Sigmoid colon (tissue), 7 donors: ENCODE results near the gene GRK6. TPM values are rescaled to one million over a fixed set of nuclear protein-coding genes. Genes with fewer than 3 reads are reported as not detected.

Experiments used
- DNase-seq: peaks from one replicate; pipeline ENCODE4 v3.0.0-alpha.2; 2019
- H3K27ac ChIP-seq, 4 donors: fragments of 200-600 bp; sonication (generic); one replicate each; pipeline ENCODE4 v1.5.1; 2016 to 2019; ENCODE audit warnings: mild to moderate bottlenecking in 1 of 4
- H3K27me3 ChIP-seq, 3 donors: fragments of 200-600 bp; sonication (generic); one replicate each; pipeline ENCODE4 v1.5.1; 2019; ENCODE audit warnings: mild to moderate bottlenecking in 1 of 3
- H3K36me3 ChIP-seq, 4 donors: fragments of 200-600 bp; sonication (generic); one replicate each; pipeline ENCODE4 v1.5.1; 2016 to 2019
- H3K4me1 ChIP-seq, 4 donors: fragments of 200-600 bp; sonication (generic); one replicate each; pipeline ENCODE4 v1.5.1; 2017 to 2019
- H3K4me3 ChIP-seq, 4 donors: fragments of 200-600 bp; sonication (generic); one replicate each; pipeline ENCODE4 v1.5.1; 2017 to 2019; ENCODE audit warnings: mild to moderate bottlenecking in 2 of 4, moderate library complexity in 1 of 4
- H3K9me3 ChIP-seq, 4 donors: fragments of 200-600 bp in 3 of 4; sonication (generic) in 3 of 4; one replicate each; pipeline versions ENCODE4 v1.5.1 to v1.6.1; 2013 to 2019
- EP300 ChIP-seq, 4 donors: sonication (generic); formaldehyde crosslinking; IDR thresholded peaks; one replicate each; pipeline ENCODE4 v1.6.1; 2017; ENCODE audit warnings: antibody characterized with exemption in 4 of 4
- POLR2A ChIP-seq, 2 donors: fragments of 450-650 bp; IDR thresholded peaks; one replicate each; pipeline ENCODE4 v1.6.1; 2016; ENCODE audit warnings: antibody characterized with exemption in 2 of 2, mild to moderate bottlenecking in 2 of 2, moderate library complexity in 2 of 2
- POLR2AphosphoS5 ChIP-seq, 4 donors: sonication (generic); formaldehyde crosslinking; IDR thresholded peaks; one replicate each; pipeline ENCODE4 v1.6.1; 2017; ENCODE audit warnings: antibody characterized with exemption in 4 of 4
- WGBS, 2 donors: extraction: QIAGEN DNeasy Blood & Tissue Kit; methylation state at CpG; one replicate each; pipeline ENCODE4 v1.1.7; 2013; 5-methylcytosine and 5-hydroxymethylcytosine counted together
- intact Hi-C: fragments of 100-400 bp; cut with DNase I; formaldehyde crosslinking; loops from one replicate; pipeline ENCODE4 v1.15.1; 2023
- polyA plus RNA-seq, 3 donors: library from polyadenylated mRNA; stranded (reverse); fragments of 200-250 nt; gene quantifications; one replicate each; pipeline ENCODE4 v1.2.3, GENCODE V29; 2013
- total RNA-seq, 4 donors: library from RNA; depleted of rRNA; stranded (reverse); fragments of >200 nt; gene quantifications; one replicate each; pipeline ENCODE4 v1.1.0, GENCODE V29; 2016
- TF ChIP-seq, protein P1 (sequence below), 4 experiments: fragments of 450-650 bp in 3 of 4; fragments of 200-600 bp in 1 of 4; IDR thresholded peaks; one replicate each; pipeline ENCODE4 v1.5.1; 2016 to 2019; ENCODE audit warnings: antibody characterized with exemption in 4 of 4, mild to moderate bottlenecking in 3 of 4, moderate library complexity in 2 of 4
- donor health status: healthy with polysubstance abuse.
- donor health status: Bipolar disorder and iron deficiency.
- donor health status: healthy.

The GRK6 gene
- total and polyA plus RNA-seq, 7 donors = 16.5 to 47.9 (median 21.9) TPM

DNA sequence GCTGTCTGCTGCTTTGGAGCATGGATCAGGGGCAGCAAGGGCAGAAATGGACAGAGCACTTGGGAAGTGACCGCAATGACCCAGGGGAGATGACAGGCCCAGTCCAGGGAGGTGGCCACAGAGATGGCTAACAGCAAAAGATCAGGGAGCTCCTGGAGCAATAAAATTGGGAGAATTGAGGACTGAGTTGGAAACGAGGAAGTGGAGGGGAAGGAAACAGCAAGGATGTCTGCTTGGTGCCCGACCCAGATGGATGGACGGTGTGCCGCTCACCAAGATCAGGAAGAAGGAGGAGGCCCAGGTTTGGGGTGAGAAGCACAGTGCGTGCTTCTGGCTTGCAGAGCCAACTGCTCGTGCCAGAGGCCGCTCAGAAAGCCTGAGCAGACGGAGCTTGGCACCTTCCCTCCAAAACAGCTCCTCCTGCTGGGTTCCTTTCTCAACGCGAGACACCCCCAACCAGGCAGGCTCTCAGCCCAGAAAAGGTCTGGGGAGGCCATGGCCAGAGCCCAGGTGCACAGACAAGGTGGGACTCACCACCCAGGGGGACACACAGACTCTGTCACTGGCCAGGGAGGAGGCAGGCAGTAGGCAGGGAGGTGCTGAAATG is 44.0 kb upstream of the GRK6 start:
- WGBS, 2 donors = 27 to 34% methylated on average over 11 of the region's 11 CpGs
- Histone ChIP-seq H3K4me1 (peaks cover 0 to 7% (median 0%) of the 10 kb centered on the region in 4 donors), H3K27me3 (no peaks in the 10 kb centered on the region), H3K36me3 (no peaks in the 10 kb centered on the region), H3K27ac (no peak overlapping the region), H3K4me3 (no peak overlapping the region), H3K9me3 (no peaks in the 10 kb centered on the region)
- DNase-seq = no peak
- intact Hi-C loops = no loop called here
- no peak for TF ChIP-seq POLR2AphosphoS5 (IDR thresholded peaks at IDR 0.05)
- TF ChIP-seq POLR2A (IDR thresholded peaks at IDR 0.05) = no peak
- no peak for TF ChIP-seq EP300 (IDR thresholded peaks at IDR 0.05)
- TF ChIP-seq, protein P1, sequence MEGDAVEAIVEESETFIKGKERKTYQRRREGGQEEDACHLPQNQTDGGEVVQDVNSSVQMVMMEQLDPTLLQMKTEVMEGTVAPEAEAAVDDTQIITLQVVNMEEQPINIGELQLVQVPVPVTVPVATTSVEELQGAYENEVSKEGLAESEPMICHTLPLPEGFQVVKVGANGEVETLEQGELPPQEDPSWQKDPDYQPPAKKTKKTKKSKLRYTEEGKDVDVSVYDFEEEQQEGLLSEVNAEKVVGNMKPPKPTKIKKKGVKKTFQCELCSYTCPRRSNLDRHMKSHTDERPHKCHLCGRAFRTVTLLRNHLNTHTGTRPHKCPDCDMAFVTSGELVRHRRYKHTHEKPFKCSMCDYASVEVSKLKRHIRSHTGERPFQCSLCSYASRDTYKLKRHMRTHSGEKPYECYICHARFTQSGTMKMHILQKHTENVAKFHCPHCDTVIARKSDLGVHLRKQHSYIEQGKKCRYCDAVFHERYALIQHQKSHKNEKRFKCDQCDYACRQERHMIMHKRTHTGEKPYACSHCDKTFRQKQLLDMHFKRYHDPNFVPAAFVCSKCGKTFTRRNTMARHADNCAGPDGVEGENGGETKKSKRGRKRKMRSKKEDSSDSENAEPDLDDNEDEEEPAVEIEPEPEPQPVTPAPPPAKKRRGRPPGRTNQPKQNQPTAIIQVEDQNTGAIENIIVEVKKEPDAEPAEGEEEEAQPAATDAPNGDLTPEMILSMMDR (IDR thresholded peaks at IDR 0.05) = peak in 3 of 4 experiments; percentile 11 to 28 (median 18)

DNA sequence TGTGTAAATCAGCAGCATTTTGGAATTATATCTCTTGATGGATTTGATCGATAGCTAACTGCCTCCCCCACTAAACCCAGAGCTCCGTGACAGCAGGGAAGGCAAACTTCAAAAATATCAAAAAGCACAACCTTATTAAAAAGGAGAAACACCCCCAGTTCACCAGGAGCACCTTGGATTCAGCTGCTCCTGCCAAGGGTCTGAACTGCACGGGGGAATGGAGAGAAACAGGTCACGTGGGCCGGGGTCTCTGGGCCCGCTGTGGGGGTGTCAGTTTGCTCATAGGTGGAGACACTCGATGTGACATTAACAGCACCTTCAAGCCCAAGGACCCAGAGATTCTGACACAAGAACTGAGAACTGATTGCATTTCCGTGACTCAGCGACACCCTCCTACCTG is 43.3 kb upstream of the GRK6 start:
- DNase-seq = no peak
- Histone ChIP-seq H3K4me3 (no peak overlapping the region), H3K27me3 (peaks cover 0 to under 1% (median 0%) of the 10 kb centered on the region in 3 donors), H3K27ac (no peak overlapping the region), H3K36me3 (no peaks in the 10 kb centered on the region), H3K4me1 (peaks cover 0 to 7% (median 0%) of the 10 kb centered on the region in 4 donors), H3K9me3 (no peaks in the 10 kb centered on the region)
- TF ChIP-seq POLR2AphosphoS5 (IDR thresholded peaks at IDR 0.05) = no peak
- TF ChIP-seq, protein P1 (IDR thresholded peaks at IDR 0.05) = no peak
- no peak for TF ChIP-seq POLR2A (IDR thresholded peaks at IDR 0.05)
- TF ChIP-seq EP300 (IDR thresholded peaks at IDR 0.05) = no peak
- intact Hi-C loops = no loop called here
- WGBS, 2 donors = 89 to 94% methylated on average over 9 of the region's 9 CpGs

DNA sequence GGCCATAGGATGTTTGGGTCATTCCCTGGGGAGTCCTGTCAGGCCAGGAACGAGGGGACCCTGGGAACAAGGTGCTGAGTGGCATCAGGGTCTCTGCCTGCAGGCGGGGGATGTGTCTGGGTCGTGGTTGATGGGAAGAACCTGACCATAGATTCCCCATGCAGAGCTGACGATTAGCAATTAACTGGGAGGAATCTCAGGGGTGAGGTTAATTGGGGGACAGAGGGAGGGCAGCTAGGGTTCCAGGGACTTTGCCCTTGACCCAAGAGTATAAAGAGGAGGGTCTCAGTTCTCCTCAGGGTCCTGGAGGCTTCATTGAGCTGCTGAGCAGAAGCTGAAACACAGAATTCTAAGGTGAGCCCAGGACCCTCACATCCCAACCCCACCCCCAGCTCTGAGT is 42.3 kb upstream of the GRK6 start, which contains the start of gene SLC34A1:
SLC34A1 (plus strand) TSS at position 301 of the 400 bp plus-strand sequence. CDS start 1,308 bp downstream, outside the sequence.
- Histone ChIP-seq H3K27me3 (peaks cover 0 to 4% (median 0%) of the 10 kb centered on the region in 3 donors), H3K4me1 (peaks cover 0 to 7% (median 0%) of the 10 kb centered on the region in 4 donors), H3K27ac (no peak within 1 kb of the TSS), H3K9me3 (no peaks in the 10 kb centered on the region), H3K36me3 (no peaks in the 10 kb centered on the region), H3K4me3 (no peak within 1 kb of the TSS)
- 58 to 66% methylated on average over 4 of the region's 4 CpGs for WGBS, 2 donors
- TF ChIP-seq, protein P1 (IDR thresholded peaks at IDR 0.05) = no peak
- DNase-seq = no peak
- intact Hi-C loops = no loop called here

DNA sequence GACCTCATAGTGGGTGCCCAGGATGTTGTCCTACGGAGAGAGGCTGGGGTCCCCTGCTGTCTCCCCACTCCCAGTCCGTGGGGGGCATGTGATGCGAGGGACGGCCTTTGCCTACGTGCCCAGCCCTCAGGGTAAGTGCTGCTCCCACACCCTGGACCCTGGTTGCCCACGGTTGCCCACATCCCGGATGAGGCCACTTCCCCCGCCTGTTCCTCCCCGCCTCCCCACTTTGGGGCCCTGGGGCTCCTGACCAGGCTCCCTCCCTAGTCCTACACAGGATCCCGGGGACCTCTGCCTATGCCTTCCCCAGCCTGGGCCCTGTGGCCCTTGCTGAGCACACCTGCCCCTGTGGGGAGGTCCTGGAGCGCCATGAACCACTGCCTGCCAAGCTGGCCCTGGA is 40.8 kb upstream of the GRK6 start:
- Histone ChIP-seq H3K27ac (no peak overlapping the region), H3K9me3 (no peaks in the 10 kb centered on the region), H3K4me1 (peaks cover 0 to 7% (median 2%) of the 10 kb centered on the region in 4 donors), H3K27me3 (peaks cover 0 to 12% (median 4%) of the 10 kb centered on the region in 3 donors), H3K4me3 (no peak overlapping the region), H3K36me3 (no peaks in the 10 kb centered on the region)
- WGBS, 2 donors = 66 to 73% methylated on average over 11 of the region's 11 CpGs
- TF ChIP-seq EP300 (IDR thresholded peaks at IDR 0.05) (no peak), POLR2A (IDR thresholded peaks at IDR 0.05) (no peak), POLR2AphosphoS5 (IDR thresholded peaks at IDR 0.05) (no peak)
- TF ChIP-seq, protein P1 (IDR thresholded peaks at IDR 0.05) = no peak
- DNase-seq = no peak
- intact Hi-C loops = no loop called here

DNA sequence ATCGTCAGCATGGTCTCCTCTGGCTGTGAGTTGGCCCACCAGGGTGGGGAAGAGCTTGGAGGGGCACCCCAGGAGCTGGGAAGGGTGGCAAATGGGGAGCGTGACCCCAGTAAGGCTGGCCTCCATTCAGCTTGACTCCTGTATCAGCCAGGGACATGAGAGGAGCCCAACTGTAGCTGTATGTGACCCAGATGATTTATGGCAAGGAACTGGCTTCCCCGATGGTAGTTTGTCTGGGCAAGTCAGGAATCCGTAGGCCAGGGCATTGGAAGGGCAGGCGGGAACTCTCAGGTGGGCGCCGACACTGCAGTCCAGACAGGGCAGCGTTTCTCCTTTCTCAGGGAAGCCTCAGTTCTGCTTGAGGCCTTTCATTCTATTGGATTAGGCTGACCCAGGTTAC is 39.9 kb upstream of the GRK6 start:
- H3K27ac ChIP-seq = no peak overlapping the region
- no peaks in the 10 kb centered on the region for H3K9me3 ChIP-seq
- DNase-seq = no peak
- WGBS, 2 donors = 87 to 88% methylated on average over 8 of the region's 8 CpGs
- H3K4me3 ChIP-seq = no peak overlapping the region
- intact Hi-C loops = no loop called here
- H3K4me1 ChIP-seq = peaks cover 0 to 7% (median 2%) of the 10 kb centered on the region in 4 donors
- H3K36me3 ChIP-seq = no peaks in the 10 kb centered on the region
- no peak for TF ChIP-seq EP300 (IDR thresholded peaks at IDR 0.05)
- no peak for TF ChIP-seq POLR2A (IDR thresholded peaks at IDR 0.05)
- TF ChIP-seq POLR2AphosphoS5 (IDR thresholded peaks at IDR 0.05) = no peak
- TF ChIP-seq, protein P1 (IDR thresholded peaks at IDR 0.05) = no peak
- peaks cover 0 to 12% (median 4%) of the 10 kb centered on the region in 3 donors for H3K27me3 ChIP-seq
